H1 (cell line): ENCODE data around the gene GGA1. TPM values are rescaled to one million over a fixed set of nuclear protein-coding genes. Genes with fewer than 3 reads are reported as not detected.

Source experiments
- HDAC2 ChIP-seq, 2 experiments: fragments of 300-600 bp in 1 of 2; sonication (generic) in 1 of 2; IDR thresholded peaks; 2 replicates each; pipeline ENCODE4 v1.6.1; 2011 to 2012; ENCODE audit warnings: low read depth in 2 of 2, low read length in 2 of 2, mild to moderate bottlenecking in 2 of 2, moderate library complexity in 2 of 2, borderline replicate concordance in 1 of 2, inconsistent platforms in 1 of 2
- polyA plus RNA-seq, 7 experiments: library from polyadenylated mRNA; depleted of rRNA in 3 of 7; stranded (reverse) in 5 of 7; unstranded in 2 of 7; fragments of >200 nt in 5 of 7; fragments of 200-250 nt in 2 of 7; gene quantifications; 1 replicate in 5 of 7; 2 replicates in 1 of 7; 4 replicates in 1 of 7; pipeline versions ENCODE4 v1.2.1 to v1.2.3, GENCODE V29; 2011 to 2013; ENCODE audit warnings: missing spikeins in 2 of 7, mixed read lengths in 2 of 7
- total RNA-seq: library from RNA; stranded (reverse); fragmentation: NEBNext Ultra II Directional; extraction: Animal tissue kit (Norgen Biotek cat#: 25700); gene quantifications from 2 replicates; pipeline ENCODE4 v1.2.1, GENCODE V29; 2021

Gene GGA1
- total and polyA plus RNA-seq, 2 of the 8 experiments (the other 6 are each of a cell fraction or from before 2014, with no cell fraction given): 49.3 to 57.2 TPM

GRCh38 chr22:37570661-37570976, 38.0 kb upstream of the GGA1 start (continued):
- no peak for TF ChIP-seq HDAC2 (IDR thresholded peaks at IDR 0.05; ENCODE audit: borderline replicate concordance in 1 of 2, low read depth in 2 of 2, low read length in 2 of 2)
